Measurements from ENCODE around the gene KCTD21. TPM values are rescaled to one million over a fixed set of nuclear protein-coding genes. Genes with fewer than 3 reads are reported as not detected.

KCTD21 gene
- total RNA-seq, 1 donor from 2014 or later, result 10.4 TPM

GRCh38 chr11:78187366-78188285 lies 800 bp downstream of the KCTD21 start:
- Histone ChIP-seq H3K4me3 (peak overlapping the region; percentile 95), H3K4me1 (peaks cover 32% of the 10 kb centered on the region), H3K27ac (peak overlapping the region; percentile 75), H3K9me3 (no peaks in the 10 kb centered on the region), H3K27me3 (ENCODE audit: low read depth) (no peaks in the 10 kb centered on the region), H3K36me3 (no peaks in the 10 kb centered on the region)
- peak; percentile 89 for DNase-seq
- intact Hi-C loops (cut with DNase I), result no loop called here
- ATAC-seq, result peak in 1 of 2 donors; percentile 61
- TF ChIP-seq CTCF (IDR thresholded peaks at IDR 0.05), result no peak

GRCh38 chr11:78181185-78181584 lies 7.2 kb downstream of the KCTD21 start:
- no peak overlapping the region for H3K27ac ChIP-seq
- H3K9me3 ChIP-seq, result no peaks in the 10 kb centered on the region
- peaks cover 5% of the 10 kb centered on the region for H3K4me1 ChIP-seq
- H3K36me3 ChIP-seq, result no peaks in the 10 kb centered on the region
- no peak for TF ChIP-seq CTCF (IDR thresholded peaks at IDR 0.05)
- intact Hi-C loops (cut with DNase I), result no loop called here
- no peak for DNase-seq
- H3K27me3 ChIP-seq (ENCODE audit: low read depth), result no peaks in the 10 kb centered on the region
- no peak overlapping the region for H3K4me3 ChIP-seq
- ATAC-seq, result no peak

- intact Hi-C loops (cut with DNase I), result no loop called here
- Histone ChIP-seq H3K4me3 (no peak overlapping the region), H3K27me3 (ENCODE audit: low read depth) (no peaks in the 10 kb centered on the region), H3K27ac (no peak overlapping the region), H3K36me3 (no peaks in the 10 kb centered on the region), H3K9me3 (no peaks in the 10 kb centered on the region), H3K4me1 (peaks cover under 1% of the 10 kb centered on the region)
- TF ChIP-seq CTCF (IDR thresholded peaks at IDR 0.05), result no peak
- ATAC-seq, result no peak
- DNase-seq, result no peak
These were observed 7.7 kb downstream of the KCTD21 start for GRCh38 chr11:78180751-78181150.

GRCh38 chr11:78179459-78180071 lies 8.9 kb downstream of the KCTD21 start:
- Histone ChIP-seq H3K27ac (no peak overlapping the region), H3K4me1 (no peaks in the 10 kb centered on the region), H3K4me3 (no peak overlapping the region), H3K36me3 (peaks cover under 1% of the 10 kb centered on the region), H3K9me3 (no peaks in the 10 kb centered on the region), H3K27me3 (ENCODE audit: low read depth) (no peaks in the 10 kb centered on the region)
- TF ChIP-seq CTCF (IDR thresholded peaks at IDR 0.05), result no peak
- DNase-seq, result no peak
- ATAC-seq, result peak; percentile 49 to 56
- intact Hi-C loops (cut with DNase I), result no loop called here

- Histone ChIP-seq H3K4me3 (no peak overlapping the region), H3K9me3 (no peaks in the 10 kb centered on the region), H3K4me1 (no peaks in the 10 kb centered on the region), H3K27ac (no peak overlapping the region), H3K36me3 (peaks cover 20% of the 10 kb centered on the region), H3K27me3 (ENCODE audit: low read depth) (no peaks in the 10 kb centered on the region)
- no peak for TF ChIP-seq CTCF (IDR thresholded peaks at IDR 0.05)
- DNase-seq (no peak), ATAC-seq (no peak)
- intact Hi-C loops (cut with DNase I), result no loop called here
These were observed 11.2 kb downstream of the KCTD21 start for GRCh38 chr11:78177216-78177615.
